GM11168 (cell line): ENCODE measurements around the gene LPIN3.

ENCODE experiments used
- in situ Hi-C: fragments of 300-500 bp; cut with MboI; formaldehyde crosslinking; loops from one replicate; pipeline ENCODE4 v1.12.0; 2022; ENCODE audit warnings: low sequenced_read_pairs; ENCODE audit not compliant: unreplicated experiment

The LPIN3 gene

GRCh38 chr20:41408986-41409385 is 68.4 kb downstream of the LPIN3 start:
- in situ Hi-C loops = no loop called here
